MM.1S (cell line): ENCODE results near the gene TMEM97.

Experiments used
- DNase-seq: peaks from one replicate; pipeline ENCODE4 v3.0.0-alpha.2; 2015
- H2AFZ ChIP-seq: fragments of 300-600 bp; sonication (generic); 2 replicates; pipeline ENCODE4 v1.6.0; 2016; ENCODE audit warnings: antibody characterized with exemption, low read length
- H3F3A ChIP-seq: fragments of 300-600 bp; sonication (generic); 2 replicates; pipeline ENCODE4 v1.6.1; 2016; ENCODE audit warnings: mild to moderate bottlenecking, antibody characterized with exemption, low read length, moderate library complexity, mixed read lengths; ENCODE audit not compliant: insufficient read depth
- H3K27ac ChIP-seq: fragments of 300-600 bp; sonication (generic); 2 replicates; pipeline ENCODE4 v1.5.1; 2016; ENCODE audit warnings: mild to moderate bottlenecking, low read length
- H3K27me3 ChIP-seq: fragments of 300-600 bp; sonication (generic); replicated peaks from 2 replicates; pipeline ENCODE4 v1.6.0; 2016; ENCODE audit warnings: low read length; ENCODE audit not compliant: insufficient read depth
- H3K36me3 ChIP-seq: fragments of 300-600 bp; sonication (generic); replicated peaks from 2 replicates; pipeline ENCODE4 v1.6.1; 2016; ENCODE audit warnings: mild to moderate bottlenecking, low read length, mixed read lengths; ENCODE audit not compliant: insufficient read depth
- H3K4me1 ChIP-seq: fragments of 300-600 bp; sonication (generic); 2 replicates; pipeline ENCODE4 v1.6.1; 2016; ENCODE audit warnings: low read length, mixed read lengths
- H3K4me2 ChIP-seq: fragments of 300-600 bp; sonication (generic); 2 replicates; pipeline ENCODE4 v1.6.0; 2016; ENCODE audit warnings: low read depth, low read length
- H3K4me3 ChIP-seq: fragments of 300-600 bp; sonication (generic); 2 replicates; pipeline ENCODE4 v1.5.1; 2016; ENCODE audit warnings: low read length, mixed read lengths
- H3K79me2 ChIP-seq: fragments of 300-600 bp; sonication (generic); 2 replicates; pipeline ENCODE4 v1.6.1; 2016; ENCODE audit warnings: mixed run types, low read length, mixed read lengths
- H3K9ac ChIP-seq: fragments of 300-600 bp; sonication (generic); 2 replicates; pipeline ENCODE4 v1.6.1; 2016; ENCODE audit warnings: low read length, mixed read lengths
- H3K9me2 ChIP-seq: fragments of 300-600 bp; sonication (generic); replicated peaks from 2 replicates; pipeline ENCODE4 v1.6.1; 2016; ENCODE audit warnings: mild to moderate bottlenecking, low read length, mixed read lengths; ENCODE audit not compliant: insufficient read depth
- H3K9me3 ChIP-seq: fragments of 300-600 bp; sonication (generic); replicated peaks from 2 replicates; pipeline ENCODE4 v1.6.1; 2016; ENCODE audit warnings: mild to moderate bottlenecking, low read length, mixed read lengths; ENCODE audit not compliant: insufficient read depth
- H4K20me1 ChIP-seq: fragments of 300-600 bp; sonication (generic); 2 replicates; pipeline ENCODE4 v1.6.1; 2016; ENCODE audit warnings: mild to moderate bottlenecking, low read length, moderate library complexity, mixed read lengths; ENCODE audit not compliant: insufficient read depth
- EZH2 ChIP-seq: fragments of 300-600 bp; sonication (generic); optimal IDR thresholded peaks from 2 replicates; pipeline ENCODE3; 2017; ENCODE audit warnings: low read depth, mild to moderate bottlenecking, antibody characterized with exemption, low read length, mixed read lengths
- EZH2phosphoT487 ChIP-seq: fragments of 300-600 bp; sonication (generic); IDR thresholded peaks from 2 replicates; pipeline ENCODE4 v1.6.1; 2018; ENCODE audit warnings: antibody characterized with exemption, low read length
- TF ChIP-seq, protein P1 (sequence below): fragments of 300-600 bp; sonication (generic); IDR thresholded peaks from 2 replicates; pipeline ENCODE4 v1.5.1; 2016; ENCODE audit warnings: antibody characterized with exemption, low read length, mixed read lengths

TMEM97 gene

DNA sequence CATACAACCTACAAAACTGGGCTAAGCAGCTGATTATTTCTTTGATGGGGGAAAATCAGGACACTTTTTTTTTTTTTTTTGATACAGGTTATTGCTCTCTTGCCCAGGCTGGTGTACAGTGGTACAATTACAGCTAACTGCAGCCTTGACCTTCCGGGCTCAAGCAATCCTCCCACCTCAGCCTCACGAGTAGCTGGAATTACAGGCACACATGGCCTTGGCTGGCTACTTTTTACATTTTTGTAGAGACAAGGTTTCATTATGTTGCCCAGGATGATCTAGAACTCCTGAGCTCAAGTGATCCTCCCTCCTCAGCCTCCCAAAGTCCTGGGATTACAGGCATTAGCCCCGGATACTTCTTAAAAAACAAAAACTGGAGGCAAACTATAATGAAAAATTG lies 20.6 kb upstream of the TMEM97 start:
- no peak overlapping the region for H3K4me3 ChIP-seq
- DNase-seq = no peak
- H2AFZ ChIP-seq = no peak overlapping the region
- H3K4me2 ChIP-seq = no peak overlapping the region
- no peak overlapping the region for H3K27ac ChIP-seq
- H3K4me1 ChIP-seq = peaks cover 21% of the 10 kb centered on the region
- no peaks in the 10 kb centered on the region for H3K27me3 ChIP-seq
- H3K9me2 ChIP-seq = no peaks in the 10 kb centered on the region
- no peaks in the 10 kb centered on the region for H3K9me3 ChIP-seq
- no peaks in the 10 kb centered on the region; the same call in 1 of the 2 replicates for H3K36me3 ChIP-seq
- H3F3A ChIP-seq = peaks cover 30% of the 10 kb centered on the region
- no peak for TF ChIP-seq EZH2
- H3K79me2 ChIP-seq = no peaks in the 10 kb centered on the region
- H3K9ac ChIP-seq = no peak overlapping the region
- no peaks in the 10 kb centered on the region for H4K20me1 ChIP-seq

GRCh38 chr17:28306954-28307401 lies 12.0 kb upstream of the TMEM97 start:
- TF ChIP-seq EZH2 = no peak
- TF ChIP-seq, protein P1, sequence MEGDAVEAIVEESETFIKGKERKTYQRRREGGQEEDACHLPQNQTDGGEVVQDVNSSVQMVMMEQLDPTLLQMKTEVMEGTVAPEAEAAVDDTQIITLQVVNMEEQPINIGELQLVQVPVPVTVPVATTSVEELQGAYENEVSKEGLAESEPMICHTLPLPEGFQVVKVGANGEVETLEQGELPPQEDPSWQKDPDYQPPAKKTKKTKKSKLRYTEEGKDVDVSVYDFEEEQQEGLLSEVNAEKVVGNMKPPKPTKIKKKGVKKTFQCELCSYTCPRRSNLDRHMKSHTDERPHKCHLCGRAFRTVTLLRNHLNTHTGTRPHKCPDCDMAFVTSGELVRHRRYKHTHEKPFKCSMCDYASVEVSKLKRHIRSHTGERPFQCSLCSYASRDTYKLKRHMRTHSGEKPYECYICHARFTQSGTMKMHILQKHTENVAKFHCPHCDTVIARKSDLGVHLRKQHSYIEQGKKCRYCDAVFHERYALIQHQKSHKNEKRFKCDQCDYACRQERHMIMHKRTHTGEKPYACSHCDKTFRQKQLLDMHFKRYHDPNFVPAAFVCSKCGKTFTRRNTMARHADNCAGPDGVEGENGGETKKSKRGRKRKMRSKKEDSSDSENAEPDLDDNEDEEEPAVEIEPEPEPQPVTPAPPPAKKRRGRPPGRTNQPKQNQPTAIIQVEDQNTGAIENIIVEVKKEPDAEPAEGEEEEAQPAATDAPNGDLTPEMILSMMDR = no peak
- no peak for TF ChIP-seq EZH2phosphoT487
- no peaks in the 10 kb centered on the region for H3K4me1 ChIP-seq
- H2AFZ ChIP-seq = no peak overlapping the region
- no peak overlapping the region for H3K4me3 ChIP-seq
- no peaks in the 10 kb centered on the region for H3F3A ChIP-seq
- no peaks in the 10 kb centered on the region for H3K9me3 ChIP-seq
- no peaks in the 10 kb centered on the region for H3K36me3 ChIP-seq
- no peak overlapping the region for H3K27ac ChIP-seq
- no peaks in the 10 kb centered on the region for H3K9me2 ChIP-seq
- no peaks in the 10 kb centered on the region for H3K79me2 ChIP-seq
- H3K4me2 ChIP-seq = no peak overlapping the region
- no peak for DNase-seq
- H3K27me3 ChIP-seq = no peaks in the 10 kb centered on the region
- H4K20me1 ChIP-seq = no peaks in the 10 kb centered on the region
- no peak overlapping the region for H3K9ac ChIP-seq

GRCh38 chr17:28313841-28314240 lies 5.2 kb upstream of the TMEM97 start:
- no peak overlapping the region for H2AFZ ChIP-seq
- H3K27ac ChIP-seq = no peak overlapping the region
- no peaks in the 10 kb centered on the region for H3K79me2 ChIP-seq
- no peak overlapping the region for H3K4me2 ChIP-seq
- DNase-seq = no peak
- H3K4me1 ChIP-seq = 0 out of 2 replicates have a peak, but pooled peaks cover 4% of the 10 kb centered on the region
- H3K9ac ChIP-seq = no peak overlapping the region
- H3K9me3 ChIP-seq = no peaks in the 10 kb centered on the region
- H3K27me3 ChIP-seq = no peaks in the 10 kb centered on the region
- H3F3A ChIP-seq = no peaks in the 10 kb centered on the region
- H3K36me3 ChIP-seq = no peaks in the 10 kb centered on the region
- TF ChIP-seq EZH2 (no peak), EZH2phosphoT487 (no peak)
- TF ChIP-seq, protein P1 = no peak
- H4K20me1 ChIP-seq = no peaks in the 10 kb centered on the region
- H3K4me3 ChIP-seq = no peak overlapping the region
- no peaks in the 10 kb centered on the region for H3K9me2 ChIP-seq

DNA sequence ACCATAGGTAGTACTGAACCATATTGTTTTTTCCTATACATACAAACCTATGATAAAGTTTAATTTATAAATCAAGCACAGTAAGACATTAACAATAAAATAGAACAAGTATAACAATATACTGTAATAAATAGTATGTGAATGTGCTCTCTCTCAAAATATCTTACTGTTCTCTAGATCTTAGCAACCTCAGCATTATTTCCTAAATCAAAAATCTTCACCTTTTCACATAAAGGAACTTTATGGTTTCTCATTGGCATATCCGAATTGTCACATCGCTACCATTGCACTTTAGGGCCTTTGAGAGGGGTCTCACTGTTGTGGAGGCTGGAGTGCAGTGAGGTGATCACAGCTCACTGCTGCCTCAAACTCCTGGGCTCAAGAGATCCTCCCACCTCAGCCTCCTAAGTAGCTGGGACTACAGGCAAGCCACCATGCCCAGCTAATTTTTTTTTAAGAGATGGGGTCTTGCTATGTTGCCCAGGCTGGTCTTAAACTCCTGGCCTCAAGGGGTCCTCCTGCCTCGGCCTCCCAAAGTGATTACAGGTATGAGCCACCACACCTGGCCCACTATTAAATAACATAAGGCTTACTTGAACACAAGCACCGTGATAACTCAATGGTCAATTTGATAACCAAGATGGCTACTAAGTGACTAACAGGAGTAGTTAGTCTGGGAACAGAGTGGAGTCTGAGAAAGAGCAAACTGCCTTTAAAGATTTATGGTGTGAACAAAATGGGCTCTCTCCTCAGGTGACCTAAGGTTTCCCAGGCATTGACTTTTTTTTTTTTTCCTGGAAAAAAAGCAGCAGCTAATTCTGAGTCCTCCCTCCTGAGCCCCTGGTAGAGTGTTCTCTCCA lies 2.9 kb upstream of the TMEM97 start:
- Histone ChIP-seq H3K79me2 (peaks cover 21% of the 10 kb centered on the region), H2AFZ (no peak overlapping the region), H3K4me3 (no peak overlapping the region), H3K27me3 (no peaks in the 10 kb centered on the region), H3K4me1 (peaks cover 4% of the 10 kb centered on the region; the same call in 1 of the 2 replicates), H3K36me3 (no peaks in the 10 kb centered on the region; the same call in 1 of the 2 replicates), H3K9me2 (no peaks in the 10 kb centered on the region), H3K9ac (no peak overlapping the region), H3K9me3 (no peaks in the 10 kb centered on the region), H4K20me1 (no peaks in the 10 kb centered on the region), H3K4me2 (no peak overlapping the region), H3K27ac (no peak overlapping the region), H3F3A (no peaks in the 10 kb centered on the region)
- TF ChIP-seq EZH2 (no peak), EZH2phosphoT487 (no peak)
- TF ChIP-seq, protein P1 = no peak
- no peak for DNase-seq
